Type B pancreatic cell (in vitro differentiated cells): ENCODE measurements around the gene SIGLEC7. TPM values are rescaled to one million over a fixed set of nuclear protein-coding genes. Genes with fewer than 3 reads are reported as not detected.

Experiments
- DNase-seq: peaks from one replicate; pipeline ENCODE4 v3.0.0; 2021; ENCODE audit warnings: mixed read lengths; ENCODE audit not compliant: unreplicated experiment; ENCODE audit errors: extremely low spot score
- H3K27ac Mint-ChIP-seq: 2 replicates; pipeline ENCODE4 v1.8.0; 2021; ENCODE audit warnings: mild to moderate bottlenecking, mixed read lengths
- H3K27me3 Mint-ChIP-seq: 2 replicates; pipeline ENCODE4 v1.8.0; 2021; ENCODE audit warnings: mixed read lengths
- H3K36me3 Mint-ChIP-seq: 2 replicates; pipeline ENCODE4 v1.8.0; 2021; ENCODE audit warnings: mixed read lengths
- H3K4me1 Mint-ChIP-seq: one replicate; pipeline ENCODE4 v1.8.0; 2021; ENCODE audit warnings: mixed read lengths; ENCODE audit not compliant: unreplicated experiment
- H3K4me3 Mint-ChIP-seq: 2 replicates; pipeline ENCODE4 v1.8.0; 2021; ENCODE audit warnings: mild to moderate bottlenecking, mixed read lengths
- H3K9me3 Mint-ChIP-seq: 2 replicates; pipeline ENCODE4 v1.8.0; 2021; ENCODE audit warnings: mixed read lengths
- CTCF ChIP-seq: fragments of 200-600 bp; sonication (generic); conservative IDR thresholded peaks from 2 replicates; pipeline ENCODE4 v1.5.0; 2021; ENCODE audit warnings: antibody characterized with exemption, mild to moderate bottlenecking
- total RNA-seq: library from RNA; stranded (reverse); gene quantifications from 2 replicates; pipeline ENCODE4 v1.2.1, GENCODE V29; 2021; ENCODE audit warnings: low replicate concordance

Gene SIGLEC7
- total RNA-seq, 1 donor from 2014 or later = not detected

- no peaks in the 10 kb centered on the region for H3K36me3 Mint-ChIP-seq
- no peak overlapping the region for H3K27ac Mint-ChIP-seq
Observed at GRCh38 chr19:51135986-51136762, 5.9 kb upstream of the SIGLEC7 start.

GRCh38 chr19:51136851-51137551, 5.1 kb upstream of the SIGLEC7 start:
- DNase-seq = no peak
- no peaks in the 10 kb centered on the region for H3K36me3 Mint-ChIP-seq
- peaks cover 10% of the 10 kb centered on the region for H3K9me3 Mint-ChIP-seq
- peaks cover 45% of the 10 kb centered on the region for H3K27me3 Mint-ChIP-seq
- H3K4me1 Mint-ChIP-seq = no peaks in the 10 kb centered on the region
- no peak overlapping the region for H3K27ac Mint-ChIP-seq
- TF ChIP-seq CTCF = no peak
- H3K4me3 Mint-ChIP-seq = no peak overlapping the region

More at GRCh38 chr19:51135986-51136762, 5.9 kb upstream of the SIGLEC7 start:
- no peak overlapping the region for H3K4me3 Mint-ChIP-seq
- peaks cover 10% of the 10 kb centered on the region for H3K9me3 Mint-ChIP-seq
- no peak for TF ChIP-seq CTCF
- DNase-seq = no peak
- H3K27me3 Mint-ChIP-seq = peaks cover 38% of the 10 kb centered on the region
- no peaks in the 10 kb centered on the region for H3K4me1 Mint-ChIP-seq

- Mint-ChIP-seq H3K4me1 (no peaks in the 10 kb centered on the region), H3K9me3 (peaks cover 10% of the 10 kb centered on the region), H3K27ac (no peak overlapping the region), H3K27me3 (peaks cover 45% of the 10 kb centered on the region), H3K36me3 (no peaks in the 10 kb centered on the region), H3K4me3 (no peak overlapping the region)
- no peak for DNase-seq
- no peak for TF ChIP-seq CTCF
Observed at GRCh38 chr19:51137792-51138425, 4.2 kb upstream of the SIGLEC7 start.

GRCh38 chr19:51138549-51138979, 3.5 kb upstream of the SIGLEC7 start:
- Mint-ChIP-seq H3K27me3 (peaks cover 45% of the 10 kb centered on the region), H3K36me3 (no peaks in the 10 kb centered on the region), H3K9me3 (peaks cover 10% of the 10 kb centered on the region), H3K4me1 (no peaks in the 10 kb centered on the region), H3K27ac (no peak overlapping the region), H3K4me3 (no peak overlapping the region)
- DNase-seq = no peak
- TF ChIP-seq CTCF = no peak

- Mint-ChIP-seq H3K27ac (no peak overlapping the region), H3K27me3 (peaks cover 48% of the 10 kb centered on the region), H3K9me3 (peaks cover 10% of the 10 kb centered on the region), H3K36me3 (no peaks in the 10 kb centered on the region), H3K4me3 (no peak overlapping the region), H3K4me1 (no peaks in the 10 kb centered on the region)
- TF ChIP-seq CTCF = no peak
- DNase-seq = no peak
Observed at GRCh38 chr19:51139299-51140014, 2.6 kb upstream of the SIGLEC7 start.
